Measurements from ENCODE around the gene ANKS1B. TPM values are rescaled to one million over a fixed set of nuclear protein-coding genes. Genes with fewer than 3 reads are reported as not detected.
"Not testable (repeated sequence)": the region's sequence is repeated elsewhere in the genome, so short reads cannot be mapped to it uniquely, and the experiment has no call there.

Gene ANKS1B
- total RNA-seq, 1 experiment from 2014 or later, result not detected

DNA sequence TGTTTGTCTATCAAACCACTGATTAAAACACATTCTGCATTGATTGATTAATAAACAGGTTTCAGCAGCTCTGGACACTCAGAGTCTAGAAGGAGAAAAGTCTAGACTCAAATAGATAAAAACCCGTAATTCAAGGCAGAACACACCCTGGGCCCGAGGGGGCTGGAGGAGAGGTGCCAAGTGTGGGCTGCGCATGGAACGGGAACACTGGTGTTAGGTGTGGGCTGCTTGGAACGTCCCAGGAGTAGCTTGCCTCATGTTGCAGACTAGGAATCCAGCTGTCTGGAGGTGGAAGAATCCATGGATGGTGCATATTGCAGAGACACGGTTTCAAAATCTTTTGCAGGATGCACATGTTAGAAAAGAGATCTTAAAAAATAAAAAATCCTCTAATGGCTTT lies 1116.7 kb downstream of the ANKS1B start:
- in situ Hi-C loops (cut with HindIII; ENCODE audit: low sequenced_read_pairs), result no loop called here
- DNase-seq (ENCODE audit: low spot score), result no peak

GRCh38 chr12:98864363-98864762 lies 1120.4 kb downstream of the ANKS1B start:
- no peak for DNase-seq (ENCODE audit: low spot score)
- in situ Hi-C loops (cut with HindIII; ENCODE audit: low sequenced_read_pairs), result no loop called here

- in situ Hi-C loops (cut with HindIII; ENCODE audit: low sequenced_read_pairs), result no loop called here
- no peak for DNase-seq (ENCODE audit: low spot score)
These were observed 1121.6 kb downstream of the ANKS1B start for GRCh38 chr12:98863167-98863566.

GRCh38 chr12:98861251-98861650 lies 1123.5 kb downstream of the ANKS1B start:
- in situ Hi-C loops (cut with HindIII; ENCODE audit: low sequenced_read_pairs), result no loop called here
- no peak for DNase-seq (ENCODE audit: low spot score)

GRCh38 chr12:98856897-98857540 lies 1127.7 kb downstream of the ANKS1B start:
- in situ Hi-C loops (cut with HindIII; ENCODE audit: low sequenced_read_pairs), result no loop called here
- peak; percentile 19 for DNase-seq (ENCODE audit: low spot score)

- DNase-seq (ENCODE audit: low spot score), result no peak
- in situ Hi-C loops (cut with HindIII; ENCODE audit: low sequenced_read_pairs), result no loop called here
These were observed 1132.6 kb downstream of the ANKS1B start for GRCh38 chr12:98852181-98852580.

GRCh38 chr12:98847242-98847641 lies 1137.5 kb downstream of the ANKS1B start:
- no peak for DNase-seq (ENCODE audit: low spot score)
- in situ Hi-C loops (cut with HindIII; ENCODE audit: low sequenced_read_pairs), result no loop called here

GRCh38 chr12:98845957-98846356 lies 1138.8 kb downstream of the ANKS1B start:
- in situ Hi-C loops (cut with HindIII; ENCODE audit: low sequenced_read_pairs), result no loop called here
- DNase-seq (ENCODE audit: low spot score), result no peak

DNA sequence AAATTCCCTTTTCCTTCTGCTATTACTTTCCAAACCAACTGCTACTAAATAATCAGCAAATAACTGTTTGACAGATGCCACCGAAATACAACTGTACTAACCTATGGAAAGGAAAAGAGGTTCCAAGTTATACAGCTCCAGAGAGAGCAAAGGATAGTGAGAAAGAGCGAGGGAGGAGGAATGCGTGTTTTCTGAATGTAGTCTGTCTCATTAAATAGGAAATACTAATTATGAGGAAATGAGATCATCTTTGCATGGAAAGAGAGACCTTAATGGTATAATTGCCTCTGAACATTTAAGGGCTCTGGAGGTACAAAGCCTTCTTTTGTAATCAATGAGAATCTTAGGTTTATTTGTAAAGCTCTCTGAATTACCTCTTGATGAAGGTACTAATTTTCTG lies 1144.4 kb downstream of the ANKS1B start:
- in situ Hi-C loops (cut with HindIII; ENCODE audit: low sequenced_read_pairs), result no loop called here
- no peak for DNase-seq (ENCODE audit: low spot score)

- in situ Hi-C loops (cut with HindIII; ENCODE audit: low sequenced_read_pairs), result no loop called here
- no peak for DNase-seq (ENCODE audit: low spot score)
These were observed 1146.5 kb downstream of the ANKS1B start for GRCh38 chr12:98838231-98838647.

DNA sequence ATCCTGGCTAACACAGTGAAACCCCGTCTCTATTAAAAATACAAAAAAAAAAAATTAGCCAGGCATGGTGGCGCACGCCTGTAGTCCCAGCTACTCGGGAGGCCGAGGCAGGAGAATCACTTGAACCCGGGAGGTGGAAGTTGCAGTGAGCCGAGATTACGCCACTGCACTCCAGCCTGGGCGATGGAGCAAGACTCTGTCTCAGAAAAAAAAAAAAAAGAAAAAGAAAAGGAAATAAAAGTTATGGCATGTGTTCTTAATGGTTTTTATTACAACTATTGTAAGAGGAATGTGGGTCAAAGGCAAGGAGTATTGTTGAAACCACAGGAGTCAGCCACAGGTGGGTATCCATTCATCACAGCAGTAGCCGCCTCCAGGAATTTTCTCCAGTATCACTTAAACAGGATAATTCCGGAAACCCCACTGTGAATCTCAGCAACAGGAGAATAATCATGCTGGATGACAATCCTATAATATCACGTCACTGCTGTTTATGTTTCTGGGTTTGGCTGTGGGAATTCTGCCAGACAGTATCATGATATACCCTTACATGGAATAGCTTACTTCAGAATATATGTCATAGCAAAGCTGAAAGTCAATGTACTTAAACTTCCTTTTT lies 1147.5 kb downstream of the ANKS1B start:
- in situ Hi-C loops (cut with HindIII; ENCODE audit: low sequenced_read_pairs); DNase-seq (ENCODE audit: low spot score): not testable (repeated sequence)

DNA sequence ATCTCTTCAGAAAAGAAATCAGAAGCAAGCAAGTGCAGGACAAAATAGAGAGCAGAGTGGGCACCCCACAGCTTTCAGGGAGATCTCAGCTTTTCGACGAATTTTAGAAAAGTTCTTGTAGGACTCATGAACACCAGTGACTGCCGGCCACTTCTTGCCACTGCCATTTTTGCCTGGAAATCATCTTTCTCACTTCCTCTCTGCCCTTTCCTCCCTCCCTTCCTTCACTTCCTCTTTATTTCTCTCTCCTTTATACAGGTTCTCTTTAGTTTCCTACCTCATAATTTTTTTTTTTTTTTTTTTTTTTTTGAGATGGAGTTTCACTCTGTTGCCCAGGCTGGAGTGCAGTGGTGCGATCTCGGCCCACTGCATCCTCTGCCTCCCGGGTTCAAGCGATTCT lies 1154.1 kb downstream of the ANKS1B start:
- in situ Hi-C loops (cut with HindIII; ENCODE audit: low sequenced_read_pairs), result no loop called here
- DNase-seq (ENCODE audit: low spot score), result no peak

DNA sequence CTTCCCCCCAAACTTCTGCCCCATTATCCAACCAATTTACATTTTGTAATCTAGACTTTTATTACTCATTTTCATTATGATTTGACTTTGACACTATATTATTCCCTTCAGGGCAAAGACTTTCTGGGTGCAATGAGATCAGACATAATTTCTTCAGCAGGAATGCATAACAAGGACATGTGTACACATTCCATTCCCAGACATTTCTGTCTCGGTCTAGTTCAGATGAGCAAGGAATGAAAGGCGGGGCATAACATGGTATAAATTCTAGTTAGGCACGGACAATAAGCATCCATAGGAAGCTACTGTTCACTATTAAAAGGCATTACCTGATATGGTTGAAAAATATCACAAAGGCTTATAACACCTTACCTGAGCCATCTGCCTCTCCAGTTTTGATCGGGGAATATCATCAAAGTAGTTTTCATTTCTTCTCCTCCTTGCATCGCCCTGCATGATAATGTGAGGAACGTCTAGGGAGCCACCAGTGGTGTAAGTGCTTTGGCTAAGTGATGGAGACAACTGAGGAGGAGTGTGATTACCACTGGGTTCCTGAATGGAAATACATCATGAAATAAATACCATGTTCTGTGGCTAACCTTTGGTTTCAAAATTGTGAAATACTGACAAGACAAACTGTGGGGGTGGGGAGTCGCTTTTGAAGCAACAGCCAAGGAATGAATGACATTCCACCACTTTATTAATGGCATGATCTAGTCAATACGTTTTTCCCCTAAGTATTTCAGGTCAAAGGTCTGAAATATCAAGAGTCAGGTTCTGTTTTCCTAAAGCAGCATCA lies 1155.7 kb downstream of the ANKS1B start:
- DNase-seq (ENCODE audit: low spot score), result no peak
- in situ Hi-C loops (cut with HindIII; ENCODE audit: low sequenced_read_pairs), result no loop called here

- peak; percentile 28 for DNase-seq (ENCODE audit: low spot score)
- in situ Hi-C loops (cut with HindIII; ENCODE audit: low sequenced_read_pairs), result no loop called here
These were observed 1161.7 kb downstream of the ANKS1B start for GRCh38 chr12:98823012-98823411.

DNA sequence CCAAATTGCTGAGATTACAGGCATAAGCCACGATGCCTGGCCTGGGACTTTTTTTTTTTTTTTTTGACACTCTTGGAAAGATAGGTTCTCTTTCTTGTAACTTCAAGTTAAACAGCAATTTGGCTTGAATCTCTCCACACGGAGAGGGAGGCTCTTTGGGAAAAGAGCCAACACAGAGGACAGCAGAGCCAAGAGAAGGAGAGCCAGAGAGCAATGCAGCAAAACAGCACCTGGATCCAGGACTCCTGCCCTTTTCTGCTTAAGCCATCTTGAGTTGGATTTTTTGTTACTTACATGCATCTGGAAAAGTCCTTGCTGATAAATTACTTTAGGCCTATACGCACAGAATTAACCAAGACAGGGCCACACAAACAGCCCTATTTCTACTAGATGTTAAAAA lies 1162.9 kb downstream of the ANKS1B start:
- in situ Hi-C loops (cut with HindIII; ENCODE audit: low sequenced_read_pairs), result no loop called here
- DNase-seq (ENCODE audit: low spot score), result peak; percentile 89

- DNase-seq (ENCODE audit: low spot score), result no peak
- in situ Hi-C loops (cut with HindIII; ENCODE audit: low sequenced_read_pairs), result no loop called here
These were observed 1163.5 kb downstream of the ANKS1B start for GRCh38 chr12:98821232-98821631.

DNA sequence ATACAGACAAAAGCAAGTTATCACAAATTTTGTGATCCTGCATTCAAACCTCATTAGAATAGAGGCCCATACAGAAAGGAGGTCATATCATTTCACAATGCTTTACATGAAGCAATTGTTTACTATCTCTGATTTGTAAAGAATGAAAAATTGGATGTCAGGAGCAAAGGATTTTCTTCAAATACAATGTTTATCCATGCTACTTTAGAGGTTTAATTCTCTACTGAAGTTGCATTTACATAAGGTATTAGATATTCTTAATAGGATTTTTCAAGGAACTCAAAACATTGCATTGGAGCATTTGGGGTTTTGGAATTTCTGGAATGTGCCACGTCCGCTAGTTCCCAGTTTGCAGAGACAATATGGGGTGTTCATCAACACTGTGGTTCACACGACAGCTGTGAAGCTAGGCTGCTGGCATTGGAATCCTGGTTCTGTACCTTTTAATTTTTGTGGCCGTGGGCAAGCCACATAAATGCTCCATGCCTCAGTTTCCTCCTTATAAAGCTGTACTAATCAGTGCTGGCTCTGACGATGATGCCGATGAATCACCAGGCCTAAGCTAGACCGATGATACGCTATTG lies 1164.8 kb downstream of the ANKS1B start:
- in situ Hi-C loops (cut with HindIII; ENCODE audit: low sequenced_read_pairs), result no loop called here
- DNase-seq (ENCODE audit: low spot score), result no peak

GRCh38 chr12:98819071-98819470 lies 1165.7 kb downstream of the ANKS1B start:
- in situ Hi-C loops (cut with HindIII; ENCODE audit: low sequenced_read_pairs), result no loop called here
- no peak for DNase-seq (ENCODE audit: low spot score)

DNA sequence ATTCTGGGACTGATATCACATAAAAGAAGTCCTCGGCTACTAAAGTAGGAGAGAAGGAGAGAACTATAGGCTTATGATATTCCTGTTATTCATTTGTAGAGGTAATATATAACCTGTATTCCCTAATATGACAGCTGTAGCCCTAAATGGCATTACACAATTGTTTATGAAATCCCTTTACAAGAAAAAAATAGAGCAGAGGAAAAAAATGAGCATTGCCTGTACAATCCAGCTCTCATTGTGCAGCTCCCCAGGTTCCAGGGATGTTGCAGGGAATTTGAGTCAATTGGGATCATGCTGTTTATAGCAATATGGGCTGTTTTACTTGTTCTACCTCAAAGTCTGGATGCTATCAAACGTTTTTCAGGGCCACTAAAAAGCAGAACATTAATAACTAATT lies 1166.5 kb downstream of the ANKS1B start:
- in situ Hi-C loops (cut with HindIII; ENCODE audit: low sequenced_read_pairs), result no loop called here
- DNase-seq (ENCODE audit: low spot score), result no peak

DNA sequence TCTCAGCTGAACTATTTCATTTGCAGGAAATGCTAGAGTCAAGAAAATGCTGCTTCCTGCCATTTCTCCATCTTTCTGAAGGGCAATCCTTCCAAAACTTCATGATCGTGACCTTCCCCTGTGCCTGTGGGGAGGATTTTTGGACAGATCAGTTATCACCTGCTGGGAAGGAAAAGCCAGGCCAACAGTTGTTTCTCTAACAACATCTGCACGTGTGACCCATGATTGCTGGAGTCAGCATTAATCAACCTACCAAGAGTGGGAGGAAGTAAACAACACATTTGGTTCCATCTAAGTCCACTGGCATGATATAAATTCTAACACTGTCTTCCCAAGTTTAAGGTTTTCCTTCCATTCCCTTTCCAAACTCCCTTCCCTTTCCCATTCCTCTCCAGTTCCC lies 1167.0 kb downstream of the ANKS1B start:
- DNase-seq (ENCODE audit: low spot score), result no peak
- in situ Hi-C loops (cut with HindIII; ENCODE audit: low sequenced_read_pairs), result no loop called here
